ENCODE data around the gene CHFR. TPM values are rescaled to one million over a fixed set of nuclear protein-coding genes. Genes with fewer than 3 reads are reported as not detected.
"Not testable (repeated sequence)": the region's sequence is repeated elsewhere in the genome, so short reads cannot be mapped to it uniquely, and the experiment has no call there.

The CHFR gene
- total RNA-seq, 1 donor from 2014 or later = 63.7 TPM

GRCh38 chr12:132809391-132809790, 78.0 kb downstream of the CHFR start:
- not testable (repeated sequence) for DNase-seq (ENCODE audit: low spot score); H3K4me3 Mint-ChIP-seq; H3K9me3 Mint-ChIP-seq; H3K27me3 Mint-ChIP-seq (ENCODE audit: insufficient read depth); H3K27ac Mint-ChIP-seq
- Mint-ChIP-seq H3K36me3 (ENCODE audit: low read depth) (peaks cover 51% of the 10 kb centered on the region), H3K4me1 (ENCODE audit: low read depth) (peaks cover 24% of the 10 kb centered on the region)
- intact Hi-C loops (cut with micrococcal nuclease) = loop anchor here (5.0 kb wide), 1 partner anchor 42 kb away; no protein-coding TSS in a partner anchor

DNA sequence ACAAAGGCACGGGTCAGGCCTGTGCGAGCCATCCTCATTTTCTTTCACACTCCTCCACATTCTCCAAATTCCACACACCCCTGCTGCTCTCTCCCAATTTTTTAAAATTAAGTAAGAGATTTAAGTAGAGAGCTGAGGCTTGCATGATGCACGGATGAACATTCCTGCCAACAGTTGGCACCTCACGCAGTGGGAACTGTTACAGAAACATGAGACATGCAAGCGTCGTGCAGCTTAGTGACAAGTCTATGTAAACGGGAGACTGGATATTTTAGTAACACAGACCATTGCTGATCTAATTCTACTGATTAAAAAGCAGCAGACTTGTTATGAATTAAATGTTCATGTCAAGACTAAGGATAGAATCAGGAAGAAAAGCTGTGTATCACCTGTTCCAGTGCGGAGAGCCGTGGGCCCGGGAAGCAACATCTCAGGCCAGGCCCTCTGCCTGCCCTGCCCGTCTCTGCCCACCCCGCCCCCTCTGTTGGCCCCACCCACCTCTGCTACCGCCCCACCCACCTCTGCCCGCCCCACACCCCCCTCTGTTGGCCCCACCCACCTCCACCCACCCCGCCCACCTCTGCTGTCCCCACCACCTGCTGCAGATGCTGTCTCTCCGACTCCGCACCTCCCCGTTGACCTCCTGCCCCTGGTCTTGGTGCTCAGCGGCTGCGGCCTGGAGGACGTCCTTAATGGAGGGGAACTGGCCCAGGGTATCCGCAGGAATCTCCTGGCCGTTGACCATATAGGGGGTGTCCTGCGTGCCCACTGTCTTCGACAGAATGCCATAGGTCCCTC, 79.9 kb downstream of the CHFR start:
- Mint-ChIP-seq H3K4me3 (no peak overlapping the region), H3K9me3 (no peaks in the 10 kb centered on the region), H3K36me3 (ENCODE audit: low read depth) (peaks cover 54% of the 10 kb centered on the region), H3K27me3 (ENCODE audit: insufficient read depth) (no peaks in the 10 kb centered on the region), H3K4me1 (ENCODE audit: low read depth) (peaks cover 22% of the 10 kb centered on the region), H3K27ac (no peak overlapping the region)
- intact Hi-C loops (cut with micrococcal nuclease) = loop anchor here (5.0 kb wide), 1 partner anchor 40 kb away; no protein-coding TSS in a partner anchor
- DNase-seq (ENCODE audit: low spot score) = no peak

GRCh38 chr12:132806857-132807256, 80.5 kb downstream of the CHFR start:
- no peaks in the 10 kb centered on the region for H3K27me3 Mint-ChIP-seq (ENCODE audit: insufficient read depth)
- intact Hi-C loops (cut with micrococcal nuclease) = loop anchor here (5.0 kb wide), 1 partner anchor 40 kb away; no protein-coding TSS in a partner anchor
- no peak overlapping the region for H3K27ac Mint-ChIP-seq
- peaks cover 17% of the 10 kb centered on the region for H3K4me1 Mint-ChIP-seq (ENCODE audit: low read depth)
- H3K36me3 Mint-ChIP-seq (ENCODE audit: low read depth) = peaks cover 50% of the 10 kb centered on the region
- no peaks in the 10 kb centered on the region for H3K9me3 Mint-ChIP-seq
- DNase-seq (ENCODE audit: low spot score) = no peak
- H3K4me3 Mint-ChIP-seq = no peak overlapping the region

DNA sequence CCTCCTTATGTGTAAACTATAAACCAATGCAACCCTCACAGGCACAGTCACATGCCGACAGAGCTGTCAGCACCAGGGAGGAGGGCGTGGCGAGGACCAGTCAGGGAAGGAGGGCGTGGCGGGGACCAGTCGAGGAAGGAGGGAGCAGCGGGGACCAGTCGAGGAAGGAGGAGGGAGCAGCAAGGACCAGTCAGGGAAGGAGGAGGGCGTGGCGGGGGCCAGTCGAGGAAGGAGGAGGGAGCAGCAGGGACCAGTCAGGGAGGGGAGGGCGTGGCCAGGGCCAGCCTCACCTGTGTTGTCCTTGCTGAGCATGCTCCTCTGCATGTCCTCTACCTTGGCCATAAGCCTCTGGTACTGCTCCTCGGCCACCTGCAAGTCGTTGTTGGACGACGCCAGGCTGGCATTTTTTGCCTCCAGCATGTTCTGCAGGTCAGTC, 83.0 kb downstream of the CHFR start:
- Mint-ChIP-seq H3K27me3 (ENCODE audit: insufficient read depth) (no peaks in the 10 kb centered on the region), H3K36me3 (ENCODE audit: low read depth) (peaks cover 46% of the 10 kb centered on the region), H3K4me3 (no peak overlapping the region), H3K27ac (no peak overlapping the region), H3K4me1 (ENCODE audit: low read depth) (peaks cover 17% of the 10 kb centered on the region), H3K9me3 (no peaks in the 10 kb centered on the region)
- no peak for DNase-seq (ENCODE audit: low spot score)
- intact Hi-C loops (cut with micrococcal nuclease) = no loop called here

DNA sequence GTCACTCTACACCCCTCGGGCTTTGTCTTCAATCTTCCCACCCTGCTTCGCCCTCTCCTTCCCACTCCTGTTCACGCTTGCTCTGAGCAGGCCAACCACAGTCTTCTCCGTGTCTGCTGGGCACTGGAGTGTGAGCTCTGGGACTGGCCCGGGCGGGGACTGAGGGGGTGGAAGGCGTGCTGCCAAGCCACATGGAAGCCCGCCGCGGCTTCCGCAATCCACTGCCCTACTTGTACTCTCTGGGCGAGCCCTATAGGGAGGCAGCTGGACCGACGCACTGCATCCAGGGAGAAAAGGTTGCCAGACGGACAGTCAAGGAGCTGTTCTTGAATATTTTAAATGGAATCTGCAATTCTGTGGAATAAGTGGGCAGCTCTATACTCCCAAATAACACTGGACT, 83.5 kb downstream of the CHFR start:
- H3K36me3 Mint-ChIP-seq (ENCODE audit: low read depth) = peaks cover 46% of the 10 kb centered on the region
- intact Hi-C loops (cut with micrococcal nuclease) = no loop called here
- peaks cover 17% of the 10 kb centered on the region for H3K4me1 Mint-ChIP-seq (ENCODE audit: low read depth)

DNA sequence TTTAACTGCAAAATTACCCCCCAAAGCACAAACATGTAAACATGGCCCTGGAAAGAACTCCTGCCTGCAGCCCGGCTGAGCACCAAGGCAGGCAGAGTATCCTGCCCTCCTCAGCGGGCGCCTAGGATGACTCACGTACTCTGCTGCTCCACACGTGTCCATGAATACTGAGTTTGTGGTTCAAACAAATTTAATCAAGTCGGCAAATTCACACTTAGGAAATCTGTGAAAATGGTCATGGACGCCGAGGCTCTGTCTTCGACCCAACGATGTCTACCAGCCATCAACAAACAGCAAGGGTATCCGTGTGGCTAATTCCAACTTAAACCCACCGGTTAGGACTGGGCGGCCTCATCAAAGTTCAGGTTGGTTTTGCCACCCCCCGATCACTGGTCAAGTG, 84.3 kb downstream of the CHFR start:
- Mint-ChIP-seq H3K27ac (no peak overlapping the region), H3K9me3 (no peaks in the 10 kb centered on the region), H3K4me1 (ENCODE audit: low read depth) (peaks cover 17% of the 10 kb centered on the region), H3K4me3 (no peak overlapping the region), H3K27me3 (ENCODE audit: insufficient read depth) (no peaks in the 10 kb centered on the region), H3K36me3 (ENCODE audit: low read depth) (peaks cover 38% of the 10 kb centered on the region)
- intact Hi-C loops (cut with micrococcal nuclease) = no loop called here
- DNase-seq (ENCODE audit: low spot score) = no peak

More for the DNA sequence above, 83.5 kb downstream of the CHFR start:
- no peak for DNase-seq (ENCODE audit: low spot score)
- no peaks in the 10 kb centered on the region for H3K9me3 Mint-ChIP-seq
- H3K27ac Mint-ChIP-seq = no peak overlapping the region
- no peak overlapping the region for H3K4me3 Mint-ChIP-seq
- no peaks in the 10 kb centered on the region for H3K27me3 Mint-ChIP-seq (ENCODE audit: insufficient read depth)

DNA sequence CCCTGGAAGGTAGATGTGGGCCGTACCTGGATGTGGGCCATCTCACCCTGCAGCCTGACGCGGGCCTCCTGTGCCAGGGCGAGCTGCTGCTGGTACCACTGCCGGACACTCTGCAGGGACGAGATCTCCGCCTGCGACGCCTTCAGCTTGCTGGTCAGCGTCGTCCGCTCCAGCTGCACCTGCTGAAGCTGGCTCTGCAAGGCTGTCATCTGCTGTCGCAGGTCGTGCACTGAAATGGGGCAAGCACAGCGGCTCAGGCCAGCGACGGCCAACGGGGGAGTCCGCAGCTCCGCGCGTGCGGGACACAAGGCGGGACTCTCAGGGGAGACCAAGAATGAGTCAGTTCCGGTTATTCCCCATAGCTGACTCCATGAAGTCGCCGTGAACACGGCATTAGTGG, 85.7 kb downstream of the CHFR start:
- intact Hi-C loops (cut with micrococcal nuclease) = no loop called here
- no peaks in the 10 kb centered on the region for H3K27me3 Mint-ChIP-seq (ENCODE audit: insufficient read depth)
- peaks cover 10% of the 10 kb centered on the region for H3K4me1 Mint-ChIP-seq (ENCODE audit: low read depth)
- no peak overlapping the region for H3K4me3 Mint-ChIP-seq
- peaks cover 36% of the 10 kb centered on the region for H3K36me3 Mint-ChIP-seq (ENCODE audit: low read depth)
- no peak for DNase-seq (ENCODE audit: low spot score)
- no peaks in the 10 kb centered on the region for H3K9me3 Mint-ChIP-seq
- H3K27ac Mint-ChIP-seq = no peak overlapping the region

DNA sequence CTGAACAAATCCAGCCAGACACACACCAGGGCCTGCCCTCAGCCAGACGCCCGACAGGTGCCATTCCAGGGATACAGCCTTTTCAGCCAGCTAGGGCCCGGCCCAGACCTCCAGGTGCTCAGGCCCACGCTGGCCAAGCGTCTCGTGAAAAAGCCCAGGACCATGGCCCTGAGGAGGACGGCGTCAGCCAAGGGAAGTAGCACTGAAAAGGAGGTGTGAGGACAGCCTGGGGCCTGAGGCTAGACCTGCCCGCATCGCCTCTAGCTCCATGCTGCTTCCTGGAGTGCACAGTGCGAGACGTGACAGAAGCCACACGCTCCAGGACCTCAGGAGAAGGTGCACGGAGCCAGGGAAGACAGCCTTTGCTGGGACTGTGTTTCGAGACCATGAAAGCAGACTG, 88.6 kb downstream of the CHFR start:
- no peak overlapping the region for H3K27ac Mint-ChIP-seq
- H3K4me3 Mint-ChIP-seq = no peak overlapping the region
- no peaks in the 10 kb centered on the region for H3K4me1 Mint-ChIP-seq (ENCODE audit: low read depth)
- H3K36me3 Mint-ChIP-seq (ENCODE audit: low read depth) = peaks cover 36% of the 10 kb centered on the region
- intact Hi-C loops (cut with micrococcal nuclease) = no loop called here
- no peaks in the 10 kb centered on the region for H3K9me3 Mint-ChIP-seq
- no peak for DNase-seq (ENCODE audit: low spot score)
- H3K27me3 Mint-ChIP-seq (ENCODE audit: insufficient read depth) = no peaks in the 10 kb centered on the region

DNA sequence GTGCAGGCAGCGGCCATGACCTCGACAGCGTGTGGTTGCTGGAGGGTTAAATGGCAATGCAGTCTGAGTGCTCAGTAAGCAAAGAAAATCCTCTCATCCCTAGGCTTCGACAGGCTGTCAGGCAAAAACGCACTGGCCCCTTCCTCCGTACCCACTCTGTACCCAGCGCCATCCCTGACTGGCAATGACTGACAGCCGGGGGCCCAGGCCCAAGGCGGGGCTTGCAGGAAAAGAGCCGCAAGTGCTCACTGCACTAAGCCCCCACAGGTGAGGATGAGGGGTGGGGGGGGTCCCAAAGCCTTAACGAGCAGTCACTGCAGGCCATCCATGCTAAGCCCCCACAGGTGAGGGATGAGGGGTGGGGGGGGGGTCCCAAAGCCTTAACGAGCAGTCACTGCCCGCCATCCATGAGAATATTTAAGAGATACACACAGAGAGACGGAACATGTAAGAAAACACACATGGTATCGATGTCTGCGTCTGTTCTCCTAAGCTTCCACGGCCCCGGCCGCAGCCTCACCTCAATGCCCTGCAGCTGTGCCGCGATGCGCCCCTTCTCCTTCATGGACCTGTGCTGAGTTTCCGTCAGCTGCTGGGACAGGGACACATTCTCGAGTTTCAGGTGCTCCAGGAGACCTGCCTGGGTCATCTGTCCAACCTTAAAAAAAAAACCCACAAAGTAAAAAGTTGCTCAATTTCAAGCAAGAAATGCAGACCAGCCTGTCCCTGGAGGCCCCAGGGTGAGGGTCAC, 89.4 kb downstream of the CHFR start:
- intact Hi-C loops (cut with micrococcal nuclease) = no loop called here
- no peak for DNase-seq (ENCODE audit: low spot score)
- no peak overlapping the region for H3K4me3 Mint-ChIP-seq
- H3K4me1 Mint-ChIP-seq (ENCODE audit: low read depth) = no peaks in the 10 kb centered on the region
- H3K9me3 Mint-ChIP-seq = no peaks in the 10 kb centered on the region
- H3K36me3 Mint-ChIP-seq (ENCODE audit: low read depth) = peaks cover 31% of the 10 kb centered on the region
- H3K27ac Mint-ChIP-seq = no peak overlapping the region
- no peaks in the 10 kb centered on the region for H3K27me3 Mint-ChIP-seq (ENCODE audit: insufficient read depth)

GRCh38 chr12:132795847-132796246, 91.6 kb downstream of the CHFR start:
- intact Hi-C loops (cut with micrococcal nuclease) = no loop called here
- Mint-ChIP-seq H3K9me3 (no peaks in the 10 kb centered on the region), H3K27ac (no peak overlapping the region), H3K4me1 (ENCODE audit: low read depth) (no peaks in the 10 kb centered on the region), H3K36me3 (ENCODE audit: low read depth) (peaks cover 38% of the 10 kb centered on the region), H3K4me3 (no peak overlapping the region), H3K27me3 (ENCODE audit: insufficient read depth) (no peaks in the 10 kb centered on the region)
- DNase-seq (ENCODE audit: low spot score) = no peak

GRCh38 chr12:132791940-132792339, 95.5 kb downstream of the CHFR start:
- H3K4me3 Mint-ChIP-seq; H3K27me3 Mint-ChIP-seq (ENCODE audit: insufficient read depth); H3K4me1 Mint-ChIP-seq (ENCODE audit: low read depth); DNase-seq (ENCODE audit: low spot score); H3K9me3 Mint-ChIP-seq; H3K27ac Mint-ChIP-seq; intact Hi-C loops (cut with micrococcal nuclease): not testable (repeated sequence)
- H3K36me3 Mint-ChIP-seq (ENCODE audit: low read depth) = peaks cover 48% of the 10 kb centered on the region

DNA sequence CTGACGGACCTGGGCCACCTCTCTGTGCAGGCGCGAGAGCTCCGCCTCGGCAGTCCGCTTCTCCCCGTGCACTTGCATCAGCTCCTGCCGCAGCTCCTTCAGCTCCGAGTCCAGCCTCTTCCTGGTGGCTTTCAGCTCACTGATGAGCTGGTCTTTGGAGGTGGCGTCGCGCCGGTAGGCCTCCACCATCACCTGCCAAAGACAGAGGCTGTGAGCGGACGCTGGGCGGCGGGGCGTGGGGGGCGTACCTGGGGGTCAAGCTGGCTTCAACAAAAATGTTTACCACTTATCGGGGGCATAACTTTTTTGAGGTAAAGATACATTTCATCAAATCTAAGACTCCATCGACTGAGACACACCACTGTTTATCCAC, 98.3 kb downstream of the CHFR start:
- H3K27ac Mint-ChIP-seq = no peak overlapping the region
- no peaks in the 10 kb centered on the region for H3K4me1 Mint-ChIP-seq (ENCODE audit: low read depth)
- H3K4me3 Mint-ChIP-seq = no peak overlapping the region
- no peaks in the 10 kb centered on the region for H3K9me3 Mint-ChIP-seq
- intact Hi-C loops (cut with micrococcal nuclease) = no loop called here
- peaks cover 52% of the 10 kb centered on the region for H3K36me3 Mint-ChIP-seq (ENCODE audit: low read depth)
- no peaks in the 10 kb centered on the region for H3K27me3 Mint-ChIP-seq (ENCODE audit: insufficient read depth)
- DNase-seq (ENCODE audit: low spot score) = no peak

GRCh38 chr12:132788375-132789098, 98.9 kb downstream of the CHFR start:
- no peaks in the 10 kb centered on the region for H3K4me1 Mint-ChIP-seq (ENCODE audit: low read depth)
- H3K9me3 Mint-ChIP-seq = no peaks in the 10 kb centered on the region
- intact Hi-C loops (cut with micrococcal nuclease) = no loop called here
- H3K27ac Mint-ChIP-seq = no peak overlapping the region
- no peak for DNase-seq (ENCODE audit: low spot score)
- peaks cover 52% of the 10 kb centered on the region for H3K36me3 Mint-ChIP-seq (ENCODE audit: low read depth)
- no peak overlapping the region for H3K4me3 Mint-ChIP-seq
- H3K27me3 Mint-ChIP-seq (ENCODE audit: insufficient read depth) = no peaks in the 10 kb centered on the region
